Panc1 (cell line): ENCODE data around the gene NPPC.

ENCODE experiments used
- POLR2AphosphoS5 ChIP-seq: IDR thresholded peaks from 2 replicates; pipeline ENCODE4 v1.6.1; 2012; ENCODE audit warnings: mild to moderate bottlenecking, low read depth, low read length, moderate library complexity
- SIN3A ChIP-seq: IDR thresholded peaks from 2 replicates; pipeline ENCODE4 v1.6.1; 2012; ENCODE audit warnings: low read depth, mild to moderate bottlenecking, low read length, moderate library complexity, borderline replicate concordance; ENCODE audit not compliant: insufficient read depth
- TCF7L2 ChIP-seq: IDR thresholded peaks from 2 replicates; pipeline ENCODE4 v1.6.1; 2011; ENCODE audit warnings: mild to moderate bottlenecking, low read depth, low read length, inconsistent platforms
- TF ChIP-seq, protein P1 (sequence below): fragments of 450-650 bp; IDR thresholded peaks from 2 replicates; pipeline ENCODE4 v1.5.1; 2017; ENCODE audit warnings: mild to moderate bottlenecking
- TF ChIP-seq, protein P2 (sequence below), 2 experiments: IDR thresholded peaks; 2 replicates each; pipeline ENCODE4 v1.6.1; 2011 to 2012; ENCODE audit warnings: low read depth in 2 of 2, control low read depth in 1 of 2, low read length in 1 of 2, mild to moderate bottlenecking in 1 of 2, moderate library complexity in 1 of 2; ENCODE audit not compliant: insufficient read depth in 1 of 2

DNA sequence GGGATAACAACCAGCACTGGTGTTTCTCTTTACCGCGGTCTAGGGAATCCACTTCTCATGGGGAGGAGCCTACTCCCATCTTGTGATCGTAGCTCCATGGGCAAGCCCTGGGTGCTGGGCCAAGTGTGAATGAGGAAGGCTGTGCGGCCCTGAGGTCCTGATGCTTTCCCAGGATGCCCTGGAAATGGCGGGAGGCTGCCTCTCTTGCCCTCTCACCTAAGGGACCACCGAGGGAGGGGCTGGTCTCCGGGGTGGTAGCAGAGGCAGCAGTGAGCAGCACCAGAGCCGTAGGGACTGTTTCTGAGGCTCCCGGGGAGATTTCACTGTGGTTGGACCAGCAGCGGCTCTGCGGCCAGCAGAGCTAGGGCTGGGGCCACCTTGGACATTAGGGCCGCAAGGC lies 15.5 kb upstream of the NPPC start:
- TF ChIP-seq, protein P1, sequence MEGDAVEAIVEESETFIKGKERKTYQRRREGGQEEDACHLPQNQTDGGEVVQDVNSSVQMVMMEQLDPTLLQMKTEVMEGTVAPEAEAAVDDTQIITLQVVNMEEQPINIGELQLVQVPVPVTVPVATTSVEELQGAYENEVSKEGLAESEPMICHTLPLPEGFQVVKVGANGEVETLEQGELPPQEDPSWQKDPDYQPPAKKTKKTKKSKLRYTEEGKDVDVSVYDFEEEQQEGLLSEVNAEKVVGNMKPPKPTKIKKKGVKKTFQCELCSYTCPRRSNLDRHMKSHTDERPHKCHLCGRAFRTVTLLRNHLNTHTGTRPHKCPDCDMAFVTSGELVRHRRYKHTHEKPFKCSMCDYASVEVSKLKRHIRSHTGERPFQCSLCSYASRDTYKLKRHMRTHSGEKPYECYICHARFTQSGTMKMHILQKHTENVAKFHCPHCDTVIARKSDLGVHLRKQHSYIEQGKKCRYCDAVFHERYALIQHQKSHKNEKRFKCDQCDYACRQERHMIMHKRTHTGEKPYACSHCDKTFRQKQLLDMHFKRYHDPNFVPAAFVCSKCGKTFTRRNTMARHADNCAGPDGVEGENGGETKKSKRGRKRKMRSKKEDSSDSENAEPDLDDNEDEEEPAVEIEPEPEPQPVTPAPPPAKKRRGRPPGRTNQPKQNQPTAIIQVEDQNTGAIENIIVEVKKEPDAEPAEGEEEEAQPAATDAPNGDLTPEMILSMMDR = no peak
- TF ChIP-seq POLR2AphosphoS5 (no peak), SIN3A (no peak), TCF7L2 (no peak)
- TF ChIP-seq, protein P2, sequence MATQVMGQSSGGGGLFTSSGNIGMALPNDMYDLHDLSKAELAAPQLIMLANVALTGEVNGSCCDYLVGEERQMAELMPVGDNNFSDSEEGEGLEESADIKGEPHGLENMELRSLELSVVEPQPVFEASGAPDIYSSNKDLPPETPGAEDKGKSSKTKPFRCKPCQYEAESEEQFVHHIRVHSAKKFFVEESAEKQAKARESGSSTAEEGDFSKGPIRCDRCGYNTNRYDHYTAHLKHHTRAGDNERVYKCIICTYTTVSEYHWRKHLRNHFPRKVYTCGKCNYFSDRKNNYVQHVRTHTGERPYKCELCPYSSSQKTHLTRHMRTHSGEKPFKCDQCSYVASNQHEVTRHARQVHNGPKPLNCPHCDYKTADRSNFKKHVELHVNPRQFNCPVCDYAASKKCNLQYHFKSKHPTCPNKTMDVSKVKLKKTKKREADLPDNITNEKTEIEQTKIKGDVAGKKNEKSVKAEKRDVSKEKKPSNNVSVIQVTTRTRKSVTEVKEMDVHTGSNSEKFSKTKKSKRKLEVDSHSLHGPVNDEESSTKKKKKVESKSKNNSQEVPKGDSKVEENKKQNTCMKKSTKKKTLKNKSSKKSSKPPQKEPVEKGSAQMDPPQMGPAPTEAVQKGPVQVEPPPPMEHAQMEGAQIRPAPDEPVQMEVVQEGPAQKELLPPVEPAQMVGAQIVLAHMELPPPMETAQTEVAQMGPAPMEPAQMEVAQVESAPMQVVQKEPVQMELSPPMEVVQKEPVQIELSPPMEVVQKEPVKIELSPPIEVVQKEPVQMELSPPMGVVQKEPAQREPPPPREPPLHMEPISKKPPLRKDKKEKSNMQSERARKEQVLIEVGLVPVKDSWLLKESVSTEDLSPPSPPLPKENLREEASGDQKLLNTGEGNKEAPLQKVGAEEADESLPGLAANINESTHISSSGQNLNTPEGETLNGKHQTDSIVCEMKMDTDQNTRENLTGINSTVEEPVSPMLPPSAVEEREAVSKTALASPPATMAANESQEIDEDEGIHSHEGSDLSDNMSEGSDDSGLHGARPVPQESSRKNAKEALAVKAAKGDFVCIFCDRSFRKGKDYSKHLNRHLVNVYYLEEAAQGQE (IDR thresholded peaks at IDR 0.05; ENCODE audit: insufficient read depth in 1 of 2, low read depth in 2 of 2, low read length in 1 of 2) = no peak
